Mucosa of descending colon (tissue), 3 donors: ENCODE data around the gene ZNF655. TPM values are rescaled to one million over a fixed set of nuclear protein-coding genes. Genes with fewer than 3 reads are reported as not detected.
"Not testable (repeated sequence)": the region's sequence is repeated elsewhere in the genome, so short reads cannot be mapped to it uniquely, and the experiment has no call there.

Source experiments
- ATAC-seq: fragments of 200-7000 bp; cut with Tn5 transposase; one replicate; pipeline ENCODE4 v1.9.1; 2020; ENCODE audit warnings: mild to moderate bottlenecking, moderate library complexity
- DNase-seq, 3 donors: peaks; one replicate each; pipeline ENCODE4 v3.0.0-alpha.2; 2020
- H3K36me3 ChIP-seq: fragments of 200-600 bp; one replicate; pipeline ENCODE4 v1.8.0; 2021; ENCODE audit warnings: low read depth, mild to moderate bottlenecking
- H3K4me1 ChIP-seq: fragments of 200-600 bp; one replicate; pipeline ENCODE4 v1.8.0; 2021; ENCODE audit warnings: low read depth, mild to moderate bottlenecking
- H3K4me3 ChIP-seq: fragments of 200-600 bp; one replicate; pipeline ENCODE4 v1.8.0; 2021; ENCODE audit warnings: mild to moderate bottlenecking
- H3K9me3 ChIP-seq: fragments of 200-600 bp; one replicate; pipeline ENCODE4 v1.8.0; 2021; ENCODE audit warnings: mild to moderate bottlenecking
- intact Hi-C, 2 donors: fragments of 100-400 bp; cut with DNase I in 1 of 2; cut with micrococcal nuclease in 1 of 2; formaldehyde crosslinking; loops; one replicate each; pipeline versions ENCODE4 v1.11.0 to v1.11.1; 2022; cut with DNase I, micrococcal nuclease
- total RNA-seq, 3 donors: library from RNA; stranded (reverse); fragmentation: NEBNext Ultra II Directional in 2 of 3; extraction: Animal tissue kit (Norgen Biotek cat#: 25700) in 2 of 3; gene quantifications; one replicate each; pipeline versions ENCODE4 v1.2.1 to v1.2.4, GENCODE V29; 2021 to 2023
- TF ChIP-seq, protein P1 (sequence below): fragments of 200-600 bp; IDR thresholded peaks from one replicate; pipeline ENCODE4 v1.8.0; 2022; ENCODE audit warnings: antibody characterized with exemption, mild to moderate bottlenecking
- donor health status: DM: no; HTN: no; CAD: no; lungs with moderate emphysema.
- donor health status: DM: no; HTN: no; CAD: no.
- donor health status: DM: no; HTN: yes; CAD: no.

The ZNF655 gene
- total RNA-seq, 3 donors from 2014 or later: 64.4 to 99.0 (median 84.0) TPM

- H3K4me1 ChIP-seq: no peaks in the 10 kb centered on the region
- H3K4me3 ChIP-seq: no peak overlapping the region
- ATAC-seq (no peak), DNase-seq (no peak)
- intact Hi-C loops: no loop called here
- no peaks in the 10 kb centered on the region for H3K36me3 ChIP-seq
- H3K9me3 ChIP-seq: no peaks in the 10 kb centered on the region
- TF ChIP-seq, protein P1, sequence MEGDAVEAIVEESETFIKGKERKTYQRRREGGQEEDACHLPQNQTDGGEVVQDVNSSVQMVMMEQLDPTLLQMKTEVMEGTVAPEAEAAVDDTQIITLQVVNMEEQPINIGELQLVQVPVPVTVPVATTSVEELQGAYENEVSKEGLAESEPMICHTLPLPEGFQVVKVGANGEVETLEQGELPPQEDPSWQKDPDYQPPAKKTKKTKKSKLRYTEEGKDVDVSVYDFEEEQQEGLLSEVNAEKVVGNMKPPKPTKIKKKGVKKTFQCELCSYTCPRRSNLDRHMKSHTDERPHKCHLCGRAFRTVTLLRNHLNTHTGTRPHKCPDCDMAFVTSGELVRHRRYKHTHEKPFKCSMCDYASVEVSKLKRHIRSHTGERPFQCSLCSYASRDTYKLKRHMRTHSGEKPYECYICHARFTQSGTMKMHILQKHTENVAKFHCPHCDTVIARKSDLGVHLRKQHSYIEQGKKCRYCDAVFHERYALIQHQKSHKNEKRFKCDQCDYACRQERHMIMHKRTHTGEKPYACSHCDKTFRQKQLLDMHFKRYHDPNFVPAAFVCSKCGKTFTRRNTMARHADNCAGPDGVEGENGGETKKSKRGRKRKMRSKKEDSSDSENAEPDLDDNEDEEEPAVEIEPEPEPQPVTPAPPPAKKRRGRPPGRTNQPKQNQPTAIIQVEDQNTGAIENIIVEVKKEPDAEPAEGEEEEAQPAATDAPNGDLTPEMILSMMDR: no peak
Measured at GRCh38 chr7:99573257-99573656, 14.8 kb downstream of the ZNF655 start.

DNA sequence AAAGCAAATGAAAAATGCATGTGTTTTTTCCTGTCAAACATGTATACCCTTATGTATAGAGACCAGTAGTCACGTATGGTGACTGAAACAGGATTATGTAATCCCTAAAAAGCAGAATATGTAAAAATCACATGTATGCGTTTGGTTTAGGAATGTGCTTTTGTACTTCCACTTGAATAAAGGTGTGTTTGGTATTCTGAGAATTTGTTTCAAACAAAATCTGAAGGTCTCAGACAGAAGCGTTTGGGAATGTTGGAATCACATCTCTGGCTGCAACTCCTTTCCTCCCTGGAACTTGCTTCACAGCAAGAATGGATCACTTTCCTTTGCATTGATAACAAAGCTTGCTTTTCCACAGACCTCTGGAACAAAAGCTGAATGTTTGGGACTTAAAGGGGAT, 17.8 kb downstream of the ZNF655 start:
- intact Hi-C loops: no loop called here
- ATAC-seq (no peak), DNase-seq (no peak)
- H3K4me1 ChIP-seq: no peaks in the 10 kb centered on the region
- TF ChIP-seq, protein P1: no peak
- no peaks in the 10 kb centered on the region for H3K9me3 ChIP-seq
- H3K4me3 ChIP-seq: no peak overlapping the region
- no peaks in the 10 kb centered on the region for H3K36me3 ChIP-seq

DNA sequence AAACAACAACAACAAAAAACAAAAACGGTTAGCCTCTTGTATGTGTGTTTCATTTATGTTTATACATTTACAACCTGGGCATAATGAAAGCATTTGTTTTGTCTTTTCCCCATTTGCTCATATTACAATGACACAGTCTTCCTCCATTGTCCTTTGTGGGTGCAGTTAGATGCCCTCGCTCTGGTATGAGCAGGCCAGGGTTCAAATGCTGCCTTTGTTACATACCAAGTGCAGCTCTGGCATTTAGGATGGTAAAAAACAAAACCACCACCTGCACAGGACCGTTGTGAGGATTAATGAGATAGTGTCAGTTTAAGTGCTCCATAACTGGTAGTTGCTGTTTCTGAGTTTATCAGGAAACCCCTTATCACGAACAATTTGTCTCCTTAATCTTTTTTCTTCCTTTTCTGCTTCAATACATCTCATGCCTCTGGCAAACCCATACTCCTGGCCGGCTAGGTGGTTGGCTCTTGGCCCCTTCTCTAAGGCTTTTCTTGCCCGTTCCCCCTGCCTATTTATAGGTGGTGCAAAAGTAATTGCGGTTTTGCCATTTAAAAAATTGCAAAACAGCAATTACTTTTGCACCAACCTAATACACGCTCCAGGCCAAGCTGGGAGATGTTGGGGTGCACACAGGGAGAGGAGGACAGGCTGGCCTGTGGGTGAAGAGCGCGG, 21.0 kb downstream of the ZNF655 start:
- DNase-seq: no peak
- intact Hi-C loops: no loop called here
- no peak for ATAC-seq
- no peaks in the 10 kb centered on the region for H3K9me3 ChIP-seq
- no peaks in the 10 kb centered on the region for H3K36me3 ChIP-seq
- TF ChIP-seq, protein P1: no peak
- H3K4me3 ChIP-seq: no peak overlapping the region
- H3K4me1 ChIP-seq: no peaks in the 10 kb centered on the region

- TF ChIP-seq, protein P1: no peak
- peak in 2 of 3 donors; percentile 26 to 42 for DNase-seq
- Histone ChIP-seq H3K4me1 (no peaks in the 10 kb centered on the region), H3K36me3 (no peaks in the 10 kb centered on the region), H3K9me3 (no peaks in the 10 kb centered on the region), H3K4me3 (no peak overlapping the region)
- ATAC-seq: peak; percentile 80
- intact Hi-C loops: no loop called here
Measured at GRCh38 chr7:99579956-99580777, 21.7 kb downstream of the ZNF655 start.

DNA sequence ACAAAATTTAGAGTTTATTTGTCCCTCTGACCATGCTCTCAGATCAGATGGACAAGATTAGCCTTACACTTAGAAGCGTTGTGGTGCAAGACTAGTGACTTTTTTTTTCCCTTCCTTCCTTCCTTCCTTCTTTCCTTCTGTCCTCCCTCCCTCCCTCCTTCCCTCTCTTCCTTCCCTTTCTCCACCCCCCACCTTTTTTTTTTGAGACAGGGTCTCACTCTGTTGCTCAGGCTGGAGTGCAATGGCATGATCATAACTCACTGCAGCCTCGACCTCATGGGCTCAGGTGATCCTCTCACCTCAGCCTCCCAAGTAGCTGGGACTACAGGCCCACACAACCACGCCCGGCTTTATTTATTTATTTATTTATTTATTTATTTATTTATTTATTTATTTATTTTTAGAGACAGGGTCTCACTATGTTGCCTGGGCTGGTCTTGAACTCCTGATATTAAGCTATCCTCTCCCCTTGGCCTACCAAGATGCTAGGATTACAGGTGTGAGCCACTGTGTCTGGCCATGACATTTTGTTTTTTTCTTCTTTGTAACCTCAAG, 22.4 kb downstream of the ZNF655 start:
- DNase-seq, H3K4me3 ChIP-seq, H3K9me3 ChIP-seq, H3K4me1 ChIP-seq, intact Hi-C loops, H3K36me3 ChIP-seq, ATAC-seq: not testable (repeated sequence)

GRCh38 chr7:99588868-99589267, 30.4 kb downstream of the ZNF655 start:
- intact Hi-C loops: no loop called here
- no peaks in the 10 kb centered on the region for H3K36me3 ChIP-seq
- H3K4me3 ChIP-seq: no peak overlapping the region
- TF ChIP-seq, protein P1: no peak
- no peaks in the 10 kb centered on the region for H3K4me1 ChIP-seq
- no peak for DNase-seq
- peak; percentile 15 for ATAC-seq
- H3K9me3 ChIP-seq: no peaks in the 10 kb centered on the region
